Hematopoietic multipotent progenitor cell treated with erythropoietin and hydrocortisone succinate and interleukin-3 and kit ligand, for 4 days (in vitro differentiated cells): ENCODE results near the gene CENPP.
"Not testable (repeated sequence)": the region's sequence is repeated elsewhere in the genome, so short reads cannot be mapped to it uniquely, and the experiment has no call there.

Experiments
- DNase-seq: peaks from one replicate; pipeline ENCODE4 v3.0.0-alpha.2; 2015

The CENPP gene

DNA sequence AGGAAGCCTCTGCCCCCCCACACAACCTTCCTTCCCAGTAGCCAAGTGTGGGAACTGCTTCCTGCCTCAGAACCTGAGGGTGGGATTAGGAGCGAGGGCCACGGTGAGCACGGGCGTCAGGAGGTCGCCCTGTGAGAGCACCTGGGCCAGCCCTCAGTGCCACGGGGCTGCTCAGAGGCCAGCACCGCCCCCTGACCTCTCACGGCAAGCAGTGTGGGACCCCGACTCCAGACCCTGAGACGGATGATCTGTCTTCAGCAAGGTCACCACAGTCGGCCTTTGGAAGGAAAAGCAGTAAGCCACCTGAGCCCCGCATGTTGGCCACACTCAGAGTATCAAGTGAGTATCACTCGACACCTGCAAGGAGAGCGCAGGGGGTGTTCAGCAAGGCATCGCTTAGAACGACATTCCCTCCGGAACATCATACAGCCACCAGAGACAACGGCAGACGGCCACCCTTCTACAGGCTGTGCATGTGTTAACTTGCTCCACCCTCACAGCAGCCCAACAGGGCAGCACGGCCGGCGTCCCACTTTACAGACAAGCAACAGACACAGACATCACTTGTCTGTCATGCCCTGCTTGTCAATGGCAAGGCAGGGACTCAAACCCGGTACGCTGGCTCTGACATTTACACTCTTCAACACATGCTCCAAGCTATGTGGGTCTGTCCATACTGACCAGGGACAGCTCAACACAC lies 294.0 kb downstream of the CENPP start:
- no peak for DNase-seq

DNA sequence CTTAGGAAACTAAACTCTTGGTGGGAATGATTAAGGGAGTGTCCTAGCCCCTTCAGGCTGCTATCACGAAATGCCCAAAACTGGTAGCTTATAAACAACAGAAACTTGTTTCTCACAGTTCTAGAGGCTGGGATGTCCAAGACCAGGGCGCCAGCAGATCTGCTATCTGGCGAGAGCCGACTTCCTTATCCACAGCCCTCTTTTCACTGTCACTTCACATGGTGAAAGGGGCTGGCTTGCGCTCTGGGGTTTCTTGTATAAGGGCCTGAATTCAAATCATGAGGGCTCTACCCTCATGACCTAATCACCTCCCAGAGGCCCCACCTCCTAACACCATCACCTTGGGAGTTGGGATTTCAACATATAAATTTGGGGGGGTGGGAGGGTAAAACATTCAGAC lies 295.1 kb downstream of the CENPP start:
- peak; percentile 13 for DNase-seq

- DNase-seq: not testable (repeated sequence)
These were observed 298.2 kb downstream of the CENPP start for GRCh38 chr9:92623936-92624335.

DNA sequence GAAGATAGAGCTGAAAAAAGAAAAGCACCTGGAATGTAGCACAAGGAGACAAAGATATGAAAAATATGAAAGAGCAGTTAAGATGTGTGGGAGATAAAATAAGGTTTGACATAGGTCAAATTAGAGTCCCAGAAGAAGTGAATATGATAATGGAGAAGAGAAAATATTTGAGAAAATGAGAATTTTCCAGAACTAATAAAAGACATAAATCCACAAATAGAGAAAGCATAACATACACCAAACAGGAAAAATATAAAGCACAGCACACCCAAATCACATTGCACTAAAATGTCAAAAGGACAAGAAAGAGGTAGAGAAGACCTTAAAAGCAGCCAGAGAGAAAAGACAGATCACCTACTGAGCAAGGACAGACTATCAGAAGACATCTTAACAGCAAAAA lies 300.7 kb downstream of the CENPP start:
- DNase-seq: no peak

- no peak for DNase-seq
These were observed 301.9 kb downstream of the CENPP start for GRCh38 chr9:92627651-92628050.

GRCh38 chr9:92631452-92632343 lies 305.9 kb downstream of the CENPP start:
- no peak for DNase-seq

DNA sequence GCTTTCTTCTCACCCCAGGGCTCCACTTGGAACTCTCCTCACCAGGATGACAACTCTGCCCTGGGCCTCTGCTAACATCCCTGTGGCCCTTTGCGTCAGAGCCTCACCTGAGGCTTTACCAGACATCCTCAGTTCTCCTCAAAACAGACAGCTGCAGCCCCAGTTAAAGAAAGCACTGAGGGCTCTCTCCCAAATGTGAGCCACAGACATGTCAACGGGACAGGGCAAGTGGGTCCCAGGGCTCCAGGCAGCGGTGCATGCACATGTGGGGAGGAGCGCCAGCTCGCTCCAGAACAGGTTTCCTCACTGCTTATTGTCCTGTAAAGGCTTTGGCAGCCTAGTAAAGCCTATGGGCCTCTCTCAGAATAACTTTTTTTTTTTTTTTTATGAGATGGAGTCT lies 306.9 kb downstream of the CENPP start:
- DNase-seq: no peak

DNA sequence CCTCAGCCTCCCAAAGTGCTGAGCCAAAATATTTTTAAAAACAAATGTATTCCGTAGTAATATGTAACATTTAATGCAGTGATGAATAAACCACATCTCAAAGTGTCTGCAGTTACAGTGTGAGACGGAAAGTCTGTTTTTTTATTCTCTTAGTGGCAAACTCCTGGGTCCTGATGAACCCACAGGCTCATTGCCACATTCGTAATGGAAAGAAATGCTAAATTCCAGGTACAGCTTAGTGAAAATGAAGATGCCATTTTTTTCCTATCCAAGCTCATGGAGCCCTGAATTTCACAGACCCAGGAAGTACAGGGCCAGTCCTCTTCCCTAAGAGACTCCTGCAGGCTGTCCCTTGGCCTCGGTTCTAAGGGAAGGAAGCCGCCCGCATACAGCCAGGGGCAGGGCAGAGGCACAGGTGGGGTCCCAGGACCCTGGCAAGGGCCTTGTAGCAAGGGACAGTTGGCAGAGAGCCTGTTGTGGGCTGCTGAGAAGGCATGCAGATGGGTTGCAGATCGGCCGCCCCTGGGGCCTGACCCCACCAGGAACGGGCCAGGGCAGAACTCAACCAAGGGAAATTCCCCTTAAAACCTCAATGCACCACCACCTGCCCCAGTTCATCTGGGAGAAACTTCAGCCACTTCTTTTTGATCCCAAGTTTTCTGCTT lies 308.0 kb downstream of the CENPP start:
- DNase-seq: no peak

DNA sequence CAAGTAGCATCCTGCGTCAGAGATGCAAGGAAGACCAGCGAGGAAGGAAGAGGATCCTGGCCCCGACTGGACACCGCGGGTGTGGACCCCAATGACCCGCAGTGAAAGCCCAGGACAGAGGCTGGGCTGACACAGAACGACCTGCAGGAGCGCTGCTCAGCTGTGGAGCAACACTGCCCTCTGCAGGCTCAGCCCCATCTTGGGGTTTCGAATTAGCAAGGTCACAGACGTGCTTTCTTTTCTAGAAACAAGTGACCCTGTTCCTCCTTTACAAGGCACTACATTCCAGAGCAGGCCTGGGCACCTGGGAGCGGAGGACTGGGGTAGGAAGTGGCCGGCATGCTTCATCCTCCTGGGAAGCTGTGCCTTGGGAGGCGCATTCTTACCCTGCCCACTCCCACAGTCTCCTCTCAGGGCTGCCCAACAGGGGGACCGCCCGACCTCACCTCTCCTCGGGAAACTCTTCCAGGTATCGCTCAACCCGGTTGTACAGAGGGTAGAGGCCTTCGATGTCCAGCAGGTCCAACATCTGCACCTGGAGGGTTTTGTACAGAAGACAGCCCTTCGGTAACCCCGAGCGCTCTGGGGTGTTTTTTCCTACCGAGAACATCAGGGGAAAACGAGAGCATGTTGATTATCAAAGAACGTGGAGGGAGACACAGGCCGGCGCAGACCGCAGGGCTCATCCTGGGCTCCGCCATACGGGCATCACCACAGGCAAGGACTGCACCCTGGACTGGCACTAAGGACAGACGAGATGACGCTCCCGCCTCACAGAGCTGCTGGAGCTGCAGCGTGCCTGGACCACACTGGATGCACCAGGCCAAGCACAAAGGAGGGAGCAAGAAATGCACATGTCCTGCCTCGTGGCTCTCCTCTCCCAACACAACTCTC lies 309.2 kb downstream of the CENPP start:
- peak; percentile 86 for DNase-seq

- no peak for DNase-seq
These were observed 310.0 kb downstream of the CENPP start for GRCh38 chr9:92635760-92636159.

DNA sequence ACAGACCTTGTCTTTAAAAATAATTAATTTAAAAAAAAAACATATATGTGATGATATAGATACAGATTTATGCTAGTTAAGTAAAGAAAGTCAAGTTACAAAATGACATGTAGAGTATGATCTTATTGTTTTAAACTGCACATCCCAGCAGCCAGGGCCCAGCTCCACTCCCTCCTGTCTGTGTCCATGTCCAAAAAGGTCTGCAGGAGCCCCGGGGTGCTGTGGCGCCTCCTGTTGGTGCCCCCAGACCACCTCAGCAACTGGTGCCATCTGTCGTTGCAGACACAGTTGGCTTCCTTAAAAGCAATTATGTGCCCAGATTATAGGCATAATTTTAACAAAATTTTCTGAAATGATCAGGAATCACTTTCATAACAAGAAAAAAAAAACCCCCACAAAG lies 310.9 kb downstream of the CENPP start:
- DNase-seq: no peak

DNA sequence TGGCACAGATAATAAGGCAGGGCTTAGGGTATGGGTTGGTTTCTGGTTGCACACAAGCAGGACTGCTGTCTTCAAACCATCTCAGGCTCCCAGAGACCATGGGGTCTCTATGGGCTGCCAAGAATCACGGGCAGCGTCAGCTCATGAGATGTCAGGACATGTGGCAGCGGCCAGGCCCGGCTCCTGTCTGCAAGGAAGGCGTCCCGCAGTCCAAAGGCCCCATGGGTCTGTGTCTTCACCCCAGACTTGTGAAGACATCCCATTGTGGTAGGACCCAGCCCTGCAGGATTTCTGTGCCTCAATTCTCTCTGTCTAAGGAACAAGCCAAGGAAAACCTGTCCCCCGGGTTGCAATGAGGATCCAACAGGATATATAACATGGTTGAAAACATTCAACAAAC lies 311.6 kb downstream of the CENPP start:
- no peak for DNase-seq

GRCh38 chr9:92637886-92638620 lies 312.3 kb downstream of the CENPP start:
- DNase-seq: no peak

- DNase-seq: no peak
These were observed 312.9 kb downstream of the CENPP start for GRCh38 chr9:92638621-92639101.

DNA sequence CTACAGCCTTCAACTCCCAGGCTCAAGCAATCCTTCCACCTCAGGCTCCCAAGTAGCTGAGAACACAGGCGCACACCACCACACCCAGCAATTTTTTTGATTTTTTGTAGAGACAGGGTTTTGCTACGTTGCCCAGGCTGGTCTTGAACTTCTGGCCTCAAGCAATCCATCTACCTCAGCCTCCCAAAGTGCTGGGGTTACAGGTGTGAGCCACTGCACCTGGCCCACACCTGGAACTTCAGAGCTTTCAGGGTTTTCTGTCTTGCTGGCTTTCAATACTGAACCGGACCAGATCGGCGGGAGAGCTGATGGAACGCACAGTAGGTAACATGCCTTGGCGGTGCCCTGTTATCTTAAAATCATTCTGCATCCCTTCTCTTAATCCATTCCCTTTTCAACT lies 313.4 kb downstream of the CENPP start:
- no peak for DNase-seq

- DNase-seq: no peak
These were observed 314.1 kb downstream of the CENPP start for GRCh38 chr9:92639791-92640271.

DNA sequence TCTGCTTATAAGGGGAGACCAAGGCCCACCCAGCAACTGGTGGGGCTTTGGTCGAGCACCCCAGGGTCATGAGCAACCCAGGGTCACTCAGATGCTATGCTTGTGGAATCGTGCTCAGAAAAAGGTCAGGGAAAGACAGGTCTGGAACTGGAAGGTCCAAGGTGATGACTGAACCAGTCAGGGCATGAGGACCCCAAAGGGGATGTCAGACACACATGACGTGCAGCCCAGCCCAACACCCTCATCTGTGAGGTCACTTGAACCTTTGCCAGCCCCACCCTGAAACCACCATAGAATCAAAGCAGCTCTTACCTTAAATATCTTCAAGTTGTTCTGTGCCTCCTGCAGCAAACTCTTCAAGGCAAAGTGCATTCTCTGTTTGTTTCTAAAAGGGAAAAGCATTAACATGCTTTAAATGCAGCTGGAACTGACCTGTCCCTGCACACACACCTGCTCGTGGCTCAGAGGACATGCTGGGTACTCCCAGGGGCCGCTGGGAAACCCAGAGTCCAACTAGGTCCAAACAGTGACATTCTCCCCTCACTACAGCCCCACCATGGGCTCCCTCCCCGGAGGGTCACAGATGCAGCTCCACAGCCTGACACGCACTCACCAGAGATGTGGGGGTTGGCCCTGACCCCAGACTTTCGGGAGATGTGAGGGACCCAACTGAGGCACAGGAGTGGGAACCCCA lies 314.8 kb downstream of the CENPP start:
- no peak for DNase-seq

GRCh38 chr9:92641092-92641809 lies 315.5 kb downstream of the CENPP start:
- DNase-seq: no peak

DNA sequence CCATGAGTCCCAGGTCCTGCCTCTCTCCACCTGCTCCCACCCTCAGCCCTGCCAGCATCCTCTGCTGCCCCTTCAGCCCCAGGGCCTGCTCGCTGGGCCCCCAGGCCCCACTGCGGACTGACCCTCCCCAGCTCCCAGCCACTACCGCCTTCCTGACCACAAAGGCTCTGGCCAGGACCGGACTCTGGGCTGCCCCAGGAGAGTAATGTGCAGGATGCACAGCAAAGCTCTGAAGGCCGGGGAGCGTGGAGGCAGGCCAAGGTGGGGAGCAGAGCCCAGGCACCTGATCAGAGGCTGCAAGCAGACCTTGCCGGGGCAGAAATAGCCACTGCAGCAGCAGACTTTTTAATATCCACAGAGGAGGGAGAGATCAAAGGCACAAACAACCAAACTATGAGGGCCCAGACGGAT lies 316.3 kb downstream of the CENPP start:
- no peak for DNase-seq

DNA sequence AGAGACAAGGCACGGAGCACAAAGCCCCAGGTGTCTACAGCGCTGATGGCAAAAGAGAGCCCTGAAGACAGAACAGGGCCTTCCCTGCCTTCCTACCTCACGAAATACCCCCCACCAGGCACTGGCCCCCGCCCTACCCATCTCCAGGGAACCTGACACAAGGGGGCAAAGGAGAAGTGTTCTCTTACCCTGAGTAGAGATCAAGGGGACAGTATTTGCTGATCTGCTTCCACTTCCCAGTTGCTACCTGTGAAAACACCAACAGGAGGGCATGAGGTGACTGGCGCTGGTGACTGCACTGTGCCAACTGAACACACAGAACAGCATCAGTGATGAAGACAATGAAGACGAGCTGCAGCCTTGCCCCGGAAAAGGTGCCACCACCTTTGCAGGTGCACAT lies 316.8 kb downstream of the CENPP start:
- no peak for DNase-seq
